Upper lobe of left lung (tissue), 4 donors: ENCODE results near the gene NPEPPS.
A peak's percentile ranks its signal among the peaks of the same experiment; 100 is the strongest.

Source experiments
- EP300 ChIP-seq, 4 donors: sonication (generic); formaldehyde crosslinking; IDR thresholded peaks; one replicate each; pipeline ENCODE4 v1.5.1; 2017; ENCODE audit warnings: antibody characterized with exemption in 4 of 4, control low read depth in 2 of 4
- POLR2A ChIP-seq, 4 donors: fragments of 450-650 bp; IDR thresholded peaks; one replicate each; pipeline ENCODE4 v1.5.1; 2016 to 2017; ENCODE audit warnings: antibody characterized with exemption in 4 of 4, mild to moderate bottlenecking in 2 of 4
- POLR2AphosphoS5 ChIP-seq, 2 donors: sonication (generic); formaldehyde crosslinking; IDR thresholded peaks; one replicate each; pipeline ENCODE4 v1.5.1; 2017; ENCODE audit warnings: antibody characterized with exemption in 2 of 2
- TF ChIP-seq, protein P1 (sequence below), 6 experiments: fragments of 450-650 bp in 4 of 6; fragments of 200-600 bp in 2 of 6; sonication (generic) in 2 of 6; IDR thresholded peaks; one replicate each; pipeline ENCODE4 v1.5.1; 2016 to 2019; ENCODE audit warnings: antibody characterized with exemption in 6 of 6

GRCh38 chr17:47650525-47651522 is 119.9 kb downstream of the NPEPPS start:
- TF ChIP-seq, protein P1, sequence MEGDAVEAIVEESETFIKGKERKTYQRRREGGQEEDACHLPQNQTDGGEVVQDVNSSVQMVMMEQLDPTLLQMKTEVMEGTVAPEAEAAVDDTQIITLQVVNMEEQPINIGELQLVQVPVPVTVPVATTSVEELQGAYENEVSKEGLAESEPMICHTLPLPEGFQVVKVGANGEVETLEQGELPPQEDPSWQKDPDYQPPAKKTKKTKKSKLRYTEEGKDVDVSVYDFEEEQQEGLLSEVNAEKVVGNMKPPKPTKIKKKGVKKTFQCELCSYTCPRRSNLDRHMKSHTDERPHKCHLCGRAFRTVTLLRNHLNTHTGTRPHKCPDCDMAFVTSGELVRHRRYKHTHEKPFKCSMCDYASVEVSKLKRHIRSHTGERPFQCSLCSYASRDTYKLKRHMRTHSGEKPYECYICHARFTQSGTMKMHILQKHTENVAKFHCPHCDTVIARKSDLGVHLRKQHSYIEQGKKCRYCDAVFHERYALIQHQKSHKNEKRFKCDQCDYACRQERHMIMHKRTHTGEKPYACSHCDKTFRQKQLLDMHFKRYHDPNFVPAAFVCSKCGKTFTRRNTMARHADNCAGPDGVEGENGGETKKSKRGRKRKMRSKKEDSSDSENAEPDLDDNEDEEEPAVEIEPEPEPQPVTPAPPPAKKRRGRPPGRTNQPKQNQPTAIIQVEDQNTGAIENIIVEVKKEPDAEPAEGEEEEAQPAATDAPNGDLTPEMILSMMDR (IDR thresholded peaks at IDR 0.05): peak in 1 of 6 experiments; percentile 4
- peak in 1 of 2 donors; percentile 35 for TF ChIP-seq POLR2AphosphoS5 (IDR thresholded peaks at IDR 0.05)
- TF ChIP-seq EP300 (IDR thresholded peaks at IDR 0.05): no peak
- TF ChIP-seq POLR2A (IDR thresholded peaks at IDR 0.05): no peak
